HG03565 (cell line): ENCODE measurements around the gene MSANTD7.
"Not testable (repeated sequence)": the region's sequence is repeated elsewhere in the genome, so short reads cannot be mapped to it uniquely, and the experiment has no call there.

Source experiments
- ATAC-seq: cut with Tn5 transposase; IDR thresholded peaks from one replicate; pipeline ENCODE4 v1.9.1; 2021; ENCODE audit warnings: mild to moderate bottlenecking, moderate library complexity; ENCODE audit not compliant: unreplicated experiment

MSANTD7 gene

GRCh38 chr10:14837003-14837756 lies 926 bp upstream of the MSANTD7 start:
- ATAC-seq: no peak

- no peak for ATAC-seq
Measured at GRCh38 chr10:14838582-14839304, 637 bp downstream of the MSANTD7 start.

GRCh38 chr10:14839305-14839695 lies 1.2 kb downstream of the MSANTD7 start:
- no peak for ATAC-seq

GRCh38 chr10:14840178-14840577 lies 2.1 kb downstream of the MSANTD7 start:
- no peak for ATAC-seq

- ATAC-seq: no peak
Measured at GRCh38 chr10:14843327-14843988, 5.4 kb downstream of the MSANTD7 start.

- ATAC-seq: no peak
Measured at GRCh38 chr10:14844948-14845347, 6.8 kb downstream of the MSANTD7 start.

GRCh38 chr10:14852236-14852635 lies 14.1 kb downstream of the MSANTD7 start:
- no peak for ATAC-seq

GRCh38 chr10:14855453-14855852 lies 17.3 kb downstream of the MSANTD7 start:
- no peak for ATAC-seq

GRCh38 chr10:14858338-14858960 lies 20.3 kb downstream of the MSANTD7 start:
- ATAC-seq: no peak

- no peak for ATAC-seq
Measured at GRCh38 chr10:14859043-14859442, 20.9 kb downstream of the MSANTD7 start.

- ATAC-seq: no peak
Measured at GRCh38 chr10:14859775-14860174, 21.7 kb downstream of the MSANTD7 start.

- ATAC-seq: no peak
Measured at GRCh38 chr10:14860791-14861190, 22.7 kb downstream of the MSANTD7 start.

GRCh38 chr10:14864466-14864865 lies 26.4 kb downstream of the MSANTD7 start:
- ATAC-seq: not testable (repeated sequence)

GRCh38 chr10:14864871-14865270 lies 26.8 kb downstream of the MSANTD7 start:
- ATAC-seq: not testable (repeated sequence)

- peak; percentile 50 for ATAC-seq
Measured at GRCh38 chr10:14873090-14873760, 35.1 kb downstream of the MSANTD7 start.

- ATAC-seq: no peak
Measured at GRCh38 chr10:14875941-14876340, 37.8 kb downstream of the MSANTD7 start.

GRCh38 chr10:14876764-14877163 lies 38.7 kb downstream of the MSANTD7 start:
- no peak for ATAC-seq

GRCh38 chr10:14878266-14879123 lies 40.4 kb downstream of the MSANTD7 start, which contains the start of gene SUV39H2:
TSS of gene SUV39H2 (plus strand) at chr10:14878866. CDS start at chr10:14878889, 23 bp downstream.
- ATAC-seq: peak; percentile 88

GRCh38 chr10:14879124-14879927 lies 41.2 kb downstream of the MSANTD7 start:
- peak; percentile 2 for ATAC-seq
